SU-DHL-6 (cell line): ENCODE measurements around the gene HOXA7.

ENCODE experiments used
- H2AFZ ChIP-seq: fragments of 200-600 bp; sonication (generic); 2 replicates; pipeline ENCODE4 v1.6.1; 2014; ENCODE audit warnings: low read depth, mild to moderate bottlenecking, moderate library complexity, mixed read lengths, antibody characterized with exemption, low read length; ENCODE audit not compliant: severe bottlenecking
- H3F3A ChIP-seq: fragments of 200-600 bp; shearing (Covaris generic); 2 replicates; pipeline ENCODE4 v1.6.0; 2016; ENCODE audit warnings: antibody characterized with exemption, mild to moderate bottlenecking; ENCODE audit not compliant: insufficient read depth
- H3K27ac ChIP-seq: fragments of 200-600 bp; sonication (generic); 2 replicates; pipeline ENCODE4 v1.5.1; 2016; ENCODE audit warnings: low read depth, mild to moderate bottlenecking, low read length, moderate library complexity, mixed read lengths
- H3K27me3 ChIP-seq: fragments of 200-600 bp; sonication (generic), shearing (Covaris generic); 2 replicates; pipeline ENCODE4 v1.6.0; 2014; ENCODE audit warnings: mild to moderate bottlenecking, low read length
- H3K36me3 ChIP-seq: fragments of 200-600 bp; sonication (generic); 2 replicates; pipeline ENCODE4 v1.6.1; 2014; ENCODE audit warnings: mild to moderate bottlenecking, low read length, mixed read lengths
- H3K4me2 ChIP-seq: fragments of 300-600, 200-600 bp; shearing (Covaris generic), sonication (generic); 2 replicates; pipeline ENCODE4 v1.6.0; 2014; ENCODE audit warnings: low read length, low read depth, mild to moderate bottlenecking; ENCODE audit not compliant: poor library complexity, severe bottlenecking
- H3K4me3 ChIP-seq: fragments of 200-600 bp; sonication (generic); 2 replicates; pipeline ENCODE4 v1.5.1; 2014; ENCODE audit warnings: antibody characterized with exemption, low read length, mild to moderate bottlenecking, mixed read lengths; ENCODE audit not compliant: insufficient read depth, poor library complexity, severe bottlenecking
- H3K79me2 ChIP-seq: fragments of 200-600 bp; sonication (generic); 2 replicates; pipeline ENCODE4 v1.6.1; 2014; ENCODE audit warnings: mild to moderate bottlenecking, low read length, moderate library complexity; ENCODE audit not compliant: insufficient read depth
- H3K9ac ChIP-seq: fragments of 200-600 bp; sonication (generic); 2 replicates; pipeline ENCODE4 v1.7.0; 2014; ENCODE audit warnings: mild to moderate bottlenecking, low read length
- H3K9me2 ChIP-seq: fragments of 200-600 bp; sonication (generic); replicated peaks from 2 replicates; pipeline ENCODE4 v1.6.1; 2014; ENCODE audit warnings: low read length; ENCODE audit not compliant: insufficient read depth
- H3K9me3 ChIP-seq: fragments of 200-600 bp; sonication (generic); 2 replicates; pipeline ENCODE4 v1.6.1; 2014; ENCODE audit warnings: low read length, mixed read lengths; ENCODE audit not compliant: insufficient read depth
- H4K20me1 ChIP-seq: fragments of 200-600 bp; sonication (generic); 2 replicates; pipeline ENCODE4 v1.6.1; 2014; ENCODE audit warnings: low read depth, mild to moderate bottlenecking, antibody characterized with exemption, low read length, moderate library complexity, mixed read lengths
- EZH2phosphoT487 ChIP-seq: fragments of 200-600 bp; sonication (generic), shearing (Covaris generic); conservative IDR thresholded peaks from 2 replicates; pipeline ENCODE4 v1.6.1; 2018; ENCODE audit warnings: mild to moderate bottlenecking, antibody characterized with exemption, low read length, moderate library complexity, mixed read lengths
- TF ChIP-seq, protein P1 (sequence below): fragments of 200-600 bp; sonication (generic); IDR thresholded peaks from one replicate; pipeline ENCODE4 v1.5.1; 2017; ENCODE audit warnings: antibody characterized with exemption, mild to moderate bottlenecking, low read length, moderate library complexity; ENCODE audit not compliant: insufficient read depth, poor library complexity, severe bottlenecking

The HOXA7 gene

DNA sequence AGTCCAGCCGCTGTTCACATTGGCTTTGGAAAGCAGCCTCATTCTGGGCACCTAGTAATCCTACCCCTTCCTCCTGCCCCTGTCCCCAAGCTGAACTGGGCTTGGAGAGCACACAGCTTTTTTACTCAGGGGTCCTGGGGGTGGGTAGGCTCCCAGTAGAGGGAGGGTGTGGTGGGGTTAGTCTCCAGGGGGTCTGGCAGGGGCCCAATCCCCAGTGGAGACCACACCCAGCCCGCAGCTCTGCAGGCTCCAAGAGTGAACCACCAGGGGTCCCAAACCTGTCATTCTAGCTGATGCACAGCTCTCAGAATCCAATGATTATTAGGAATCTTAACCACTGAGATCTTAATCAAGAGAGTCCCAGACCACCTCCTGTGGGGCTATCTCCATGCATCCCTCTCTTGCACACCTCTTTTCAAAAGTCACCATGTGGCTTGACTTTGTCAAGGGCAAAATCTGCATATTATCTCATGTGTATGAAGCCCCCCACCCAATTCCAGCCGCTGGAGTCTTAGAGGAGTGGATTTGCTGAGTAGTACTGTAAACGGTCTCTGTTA lies 25.9 kb upstream of the HOXA7 start:
- no peaks in the 10 kb centered on the region for H4K20me1 ChIP-seq
- H3K9ac ChIP-seq = no peak overlapping the region
- H3K27me3 ChIP-seq = no peaks in the 10 kb centered on the region

DNA sequence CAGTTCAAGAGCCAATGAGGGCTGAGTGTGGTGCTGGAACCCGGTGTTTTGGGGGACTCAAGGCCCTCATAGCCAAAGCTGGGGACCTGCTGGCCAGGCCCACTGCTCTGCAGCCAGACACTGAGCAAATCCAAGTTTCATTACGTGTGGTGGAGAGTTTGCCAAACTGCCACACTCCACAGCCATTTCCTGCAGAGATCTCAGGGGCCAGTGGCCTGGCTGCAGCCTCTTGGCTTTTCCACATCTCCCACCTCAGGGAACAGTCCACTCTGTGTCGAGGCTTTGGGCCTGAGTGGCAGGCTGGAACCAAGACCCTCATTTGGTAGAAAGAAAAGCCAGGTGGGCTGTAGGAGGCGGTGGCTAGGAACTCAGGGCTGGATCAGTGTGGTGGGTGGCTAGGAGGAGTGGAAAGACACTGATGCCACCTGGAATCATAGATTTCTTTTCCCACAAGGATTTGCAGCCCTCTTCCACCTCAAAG lies 25.4 kb upstream of the HOXA7 start:
- H3K4me3 ChIP-seq = no peak overlapping the region
- no peaks in the 10 kb centered on the region for H4K20me1 ChIP-seq
- H3K27me3 ChIP-seq = no peaks in the 10 kb centered on the region
- H3K9me3 ChIP-seq = no peaks in the 10 kb centered on the region
- H2AFZ ChIP-seq = no peak overlapping the region
- H3K79me2 ChIP-seq = no peaks in the 10 kb centered on the region
- no peak overlapping the region for H3K9ac ChIP-seq
- TF ChIP-seq, protein P1, sequence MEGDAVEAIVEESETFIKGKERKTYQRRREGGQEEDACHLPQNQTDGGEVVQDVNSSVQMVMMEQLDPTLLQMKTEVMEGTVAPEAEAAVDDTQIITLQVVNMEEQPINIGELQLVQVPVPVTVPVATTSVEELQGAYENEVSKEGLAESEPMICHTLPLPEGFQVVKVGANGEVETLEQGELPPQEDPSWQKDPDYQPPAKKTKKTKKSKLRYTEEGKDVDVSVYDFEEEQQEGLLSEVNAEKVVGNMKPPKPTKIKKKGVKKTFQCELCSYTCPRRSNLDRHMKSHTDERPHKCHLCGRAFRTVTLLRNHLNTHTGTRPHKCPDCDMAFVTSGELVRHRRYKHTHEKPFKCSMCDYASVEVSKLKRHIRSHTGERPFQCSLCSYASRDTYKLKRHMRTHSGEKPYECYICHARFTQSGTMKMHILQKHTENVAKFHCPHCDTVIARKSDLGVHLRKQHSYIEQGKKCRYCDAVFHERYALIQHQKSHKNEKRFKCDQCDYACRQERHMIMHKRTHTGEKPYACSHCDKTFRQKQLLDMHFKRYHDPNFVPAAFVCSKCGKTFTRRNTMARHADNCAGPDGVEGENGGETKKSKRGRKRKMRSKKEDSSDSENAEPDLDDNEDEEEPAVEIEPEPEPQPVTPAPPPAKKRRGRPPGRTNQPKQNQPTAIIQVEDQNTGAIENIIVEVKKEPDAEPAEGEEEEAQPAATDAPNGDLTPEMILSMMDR = no peak
- no peak for TF ChIP-seq EZH2phosphoT487
- no peaks in the 10 kb centered on the region for H3K36me3 ChIP-seq
- H3K9me2 ChIP-seq = no peaks in the 10 kb centered on the region
- no peak overlapping the region for H3K4me2 ChIP-seq
- no peak overlapping the region for H3K27ac ChIP-seq
- H3F3A ChIP-seq = no peaks in the 10 kb centered on the region

More for the DNA sequence above, 25.9 kb upstream of the HOXA7 start:
- Histone ChIP-seq H3K9me3 (no peaks in the 10 kb centered on the region), H3F3A (no peaks in the 10 kb centered on the region), H3K27ac (no peak overlapping the region), H3K4me2 (no peak overlapping the region), H2AFZ (no peak overlapping the region), H3K4me3 (no peak overlapping the region), H3K36me3 (no peaks in the 10 kb centered on the region), H3K79me2 (no peaks in the 10 kb centered on the region), H3K9me2 (no peaks in the 10 kb centered on the region)
- TF ChIP-seq, protein P1 = no peak
- no peak for TF ChIP-seq EZH2phosphoT487

DNA sequence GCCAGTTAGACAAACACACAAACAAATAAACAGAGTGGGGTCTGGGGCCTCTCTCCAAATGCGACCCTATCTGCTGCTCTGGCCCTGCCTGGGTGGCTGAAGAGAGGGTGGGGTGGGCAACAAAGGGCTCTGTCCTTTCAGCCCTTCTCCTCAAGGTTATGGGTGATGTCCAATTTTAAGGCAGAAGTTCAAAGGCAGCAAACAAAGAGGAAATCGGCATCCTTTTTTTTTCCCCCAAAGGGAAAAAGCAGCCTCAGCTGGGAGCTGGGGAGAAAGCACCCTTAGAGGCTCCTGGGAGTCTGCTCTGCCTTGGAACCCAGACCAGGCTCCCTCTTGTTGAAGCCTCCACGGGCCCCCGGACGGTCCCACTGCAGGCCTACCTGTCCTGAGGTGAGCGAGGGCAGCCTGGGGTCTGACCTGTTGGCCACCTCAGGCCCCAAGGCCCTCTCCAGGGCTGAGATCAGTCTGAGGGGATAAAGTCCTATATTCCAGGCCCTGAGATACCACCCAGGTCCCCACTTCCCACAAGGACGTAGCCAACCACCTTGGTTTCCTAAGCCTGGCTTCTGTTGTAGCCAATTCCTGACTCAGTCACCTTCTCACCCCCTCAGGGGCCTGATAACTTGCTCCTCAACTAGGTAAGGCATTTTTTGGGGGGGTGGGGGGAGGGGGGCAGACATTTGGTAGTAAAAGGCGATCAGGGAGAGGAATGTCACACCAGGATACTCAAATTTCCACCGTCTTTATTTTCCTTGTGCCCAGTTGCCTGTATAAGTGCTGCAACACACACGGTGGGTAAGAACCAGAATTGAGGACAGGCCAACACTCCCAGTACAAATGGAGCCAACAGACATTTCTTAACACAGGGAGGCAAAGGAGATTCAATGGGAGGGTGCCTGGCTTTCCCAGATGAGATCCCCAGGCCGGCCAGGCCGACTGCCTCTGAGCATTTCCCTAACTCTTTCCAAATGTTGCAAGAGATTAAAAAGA lies 24.3 kb upstream of the HOXA7 start:
- Histone ChIP-seq H3K4me2 (no peak overlapping the region), H3K36me3 (no peaks in the 10 kb centered on the region), H4K20me1 (no peaks in the 10 kb centered on the region), H3K79me2 (no peaks in the 10 kb centered on the region), H3K4me3 (no peak overlapping the region), H2AFZ (no peak overlapping the region), H3K27me3 (no peaks in the 10 kb centered on the region), H3K9me2 (no peaks in the 10 kb centered on the region), H3K9ac (no peak overlapping the region), H3F3A (no peaks in the 10 kb centered on the region), H3K9me3 (no peaks in the 10 kb centered on the region), H3K27ac (no peak overlapping the region)
- TF ChIP-seq, protein P1 = no peak
- TF ChIP-seq EZH2phosphoT487 = no peak
